ENCODE measurements around the gene STAB1.

- peak in 1 of 2 donors; percentile 6 for TF ChIP-seq CTCF (conservative IDR thresholded peaks at IDR 0.05 in 1 of 2, IDR thresholded peaks at IDR 0.05 in 1 of 2; ENCODE audit: low read depth in 1 of 2, low read length in 2 of 2)
- no peak for TF ChIP-seq EZH2 (IDR thresholded peaks at IDR 0.05; ENCODE audit: low read length, missing control alignments)
Measured at GRCh38 chr3:52451237-52452083, 43.7 kb upstream of the STAB1 start.
